Stimulated activated CD8-positive, alpha-beta memory T cell treated with anti-CD3 and anti-CD28 coated beads, Interleukin-7, amount 100 ng/mL, for 1 hour (primary cell): Measurements from ENCODE around the gene NFATC3.

Experiments used
- DNase-seq, 2 donors: peaks; one replicate each; pipeline ENCODE4 v3.0.0-alpha.2; 2020; ENCODE audit warnings: low read depth in 2 of 2

NFATC3 gene

GRCh38 chr16:68246666-68247065 lies 161.5 kb downstream of the NFATC3 start:
- no peak for DNase-seq

- no peak for DNase-seq
These were observed 162.2 kb downstream of the NFATC3 start for GRCh38 chr16:68247400-68247799.

GRCh38 chr16:68247932-68248331 lies 162.8 kb downstream of the NFATC3 start:
- DNase-seq, result no peak

- DNase-seq, result no peak
These were observed 164.2 kb downstream of the NFATC3 start for GRCh38 chr16:68249371-68249770.

- no peak for DNase-seq
These were observed 165.8 kb downstream of the NFATC3 start for GRCh38 chr16:68250951-68251350.

- no peak for DNase-seq
These were observed 166.7 kb downstream of the NFATC3 start for GRCh38 chr16:68251832-68252231.

GRCh38 chr16:68252383-68252782 lies 167.2 kb downstream of the NFATC3 start:
- DNase-seq, result no peak

- DNase-seq, result no peak
These were observed 168.6 kb downstream of the NFATC3 start for GRCh38 chr16:68253721-68254120.

- no peak for DNase-seq
These were observed 170.5 kb downstream of the NFATC3 start for GRCh38 chr16:68255712-68256111.

GRCh38 chr16:68257251-68257905 lies 172.2 kb downstream of the NFATC3 start:
- no peak for DNase-seq

- DNase-seq, result no peak
These were observed 173.0 kb downstream of the NFATC3 start for GRCh38 chr16:68257906-68258800.

GRCh38 chr16:68259007-68259825 lies 174.0 kb downstream of the NFATC3 start:
- no peak for DNase-seq

- DNase-seq, result no peak
These were observed 178.5 kb downstream of the NFATC3 start for GRCh38 chr16:68263559-68264127.

- peak; percentile 61 for DNase-seq
These were observed 179.2 kb downstream of the NFATC3 start, which contains the start of gene SLC7A6 for GRCh38 chr16:68264128-68265077. Gene SLC7A6 (plus strand): TSS chr16:68264526. CDS start chr16:68274727, 10,201 bp downstream.

- DNase-seq, result no peak
These were observed 180.1 kb downstream of the NFATC3 start for GRCh38 chr16:68265078-68265920.

- DNase-seq, result no peak
These were observed 182.6 kb downstream of the NFATC3 start for GRCh38 chr16:68267612-68268405.

GRCh38 chr16:68269793-68270192 lies 184.6 kb downstream of the NFATC3 start:
- DNase-seq, result no peak

GRCh38 chr16:68270353-68270752 lies 185.2 kb downstream of the NFATC3 start:
- no peak for DNase-seq
